GM18873 (cell line): ENCODE data around the gene EFCAB12.
"Not testable (repeated sequence)": the region's sequence is repeated elsewhere in the genome, so short reads cannot be mapped to it uniquely, and the experiment has no call there.

Experiments used
- ATAC-seq: cut with Tn5 transposase; IDR thresholded peaks from one replicate; pipeline ENCODE4 v1.9.1; 2021; ENCODE audit warnings: mild to moderate bottlenecking, moderate library complexity, moderate number of reproducible peaks; ENCODE audit not compliant: unreplicated experiment, low FRiP score

EFCAB12 gene

GRCh38 chr3:129399145-129399894, 29.1 kb downstream of the EFCAB12 start:
- ATAC-seq = peak; percentile 77

DNA sequence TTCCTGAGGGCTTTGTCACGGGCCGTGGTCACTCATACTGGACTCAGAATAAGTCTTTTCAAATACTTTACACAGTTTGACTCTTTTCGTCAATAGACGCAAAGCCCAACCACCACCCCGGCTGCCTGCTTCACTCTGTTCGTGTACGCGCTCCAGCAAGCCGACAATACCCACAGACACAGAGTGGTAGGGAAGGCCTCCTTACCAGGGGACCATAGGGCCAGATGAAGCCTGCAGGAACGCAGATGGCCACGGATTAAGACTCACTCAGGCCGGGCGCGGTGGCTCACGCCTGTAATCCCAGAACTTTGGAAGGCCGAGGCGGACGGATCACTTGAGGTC, 29.7 kb downstream of the EFCAB12 start:
- peak; percentile 11 for ATAC-seq

DNA sequence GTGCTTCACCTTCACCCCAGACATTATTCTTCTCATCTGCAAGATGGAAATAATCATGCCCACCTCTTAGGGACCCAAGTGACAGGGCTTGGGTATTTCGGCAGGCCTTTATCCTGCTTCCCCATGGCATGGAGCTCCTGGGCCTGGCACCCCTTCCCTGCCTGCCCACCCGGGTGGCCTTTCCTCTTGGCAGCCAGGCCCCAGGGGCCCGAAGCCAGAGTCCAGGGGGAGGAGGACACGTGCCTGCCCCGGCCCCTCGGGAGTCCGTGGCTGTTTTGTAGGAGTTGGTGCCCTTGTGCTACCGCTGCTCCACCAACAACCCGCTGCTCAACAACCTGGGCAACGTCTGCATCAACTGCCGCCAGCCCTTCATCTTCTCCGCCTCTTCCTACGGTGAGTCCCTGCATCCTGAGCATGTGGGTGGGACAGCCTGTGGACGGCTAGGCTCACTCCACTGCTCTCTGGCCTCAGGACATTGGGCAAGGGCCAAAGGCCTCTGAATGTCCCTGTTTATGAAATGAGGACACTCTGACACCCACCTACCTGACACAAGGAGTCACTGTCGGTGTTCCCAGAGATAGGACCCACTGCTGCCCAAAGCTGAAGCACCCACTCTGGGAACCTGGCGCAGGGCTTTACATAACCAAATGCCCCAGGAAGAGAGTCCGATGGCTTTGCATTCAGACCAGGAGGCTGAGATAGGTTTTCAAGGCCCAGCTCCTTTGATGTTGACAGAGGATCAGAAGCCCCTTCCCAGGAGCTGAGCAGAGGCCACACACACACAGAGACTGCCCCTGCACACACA, 34.5 kb downstream of the EFCAB12 start:
- not testable (repeated sequence) for ATAC-seq

DNA sequence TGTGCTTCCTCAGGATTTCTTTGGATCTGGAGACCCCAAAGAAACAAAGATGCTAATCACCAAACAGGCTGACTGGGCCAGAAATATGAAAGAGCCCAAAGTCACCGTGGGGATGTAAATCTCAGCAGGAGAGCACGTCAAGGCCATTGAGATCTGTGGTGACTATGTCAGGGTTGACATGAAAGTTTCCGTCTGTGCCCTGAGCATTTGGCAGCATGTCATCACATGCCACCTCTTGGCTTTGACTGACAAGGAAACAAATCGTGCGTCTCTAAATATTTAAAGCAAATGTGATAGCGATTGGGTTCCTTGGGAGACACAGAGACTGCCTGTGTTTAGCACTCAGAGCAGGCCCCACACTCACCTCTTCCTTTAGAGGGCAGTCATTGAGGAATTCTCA, 35.2 kb downstream of the EFCAB12 start:
- ATAC-seq = no peak

- not testable (repeated sequence) for ATAC-seq
These were observed 36.1 kb downstream of the EFCAB12 start for GRCh38 chr3:129392106-129392887.

GRCh38 chr3:129391583-129391982, 36.9 kb downstream of the EFCAB12 start:
- not testable (repeated sequence) for ATAC-seq

- ATAC-seq = no peak
These were observed 38.9 kb downstream of the EFCAB12 start for GRCh38 chr3:129389572-129389937.

GRCh38 chr3:129388791-129389571, 39.5 kb downstream of the EFCAB12 start:
- ATAC-seq = not testable (repeated sequence)

- no peak for ATAC-seq
These were observed 40.9 kb downstream of the EFCAB12 start for GRCh38 chr3:129387487-129387886.

DNA sequence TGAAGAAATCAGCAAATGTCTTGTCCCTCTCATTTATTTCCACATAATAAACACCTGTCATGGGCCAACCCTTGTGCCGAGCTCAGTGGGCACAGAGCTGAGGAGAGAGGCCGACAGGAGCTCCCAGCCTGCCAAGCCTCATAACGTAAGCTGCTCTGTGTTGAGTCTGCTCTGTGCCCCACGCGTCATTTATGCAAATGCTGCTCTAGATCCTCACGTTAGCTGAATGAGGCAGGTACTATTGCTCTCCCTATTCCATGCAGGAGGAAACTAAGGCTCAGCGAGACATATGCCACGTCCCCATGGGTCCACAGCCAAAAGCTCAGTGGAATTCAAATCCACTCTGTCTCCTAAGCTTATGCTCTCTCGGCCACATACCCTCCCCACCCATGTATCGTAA, 41.5 kb downstream of the EFCAB12 start:
- ATAC-seq = no peak

DNA sequence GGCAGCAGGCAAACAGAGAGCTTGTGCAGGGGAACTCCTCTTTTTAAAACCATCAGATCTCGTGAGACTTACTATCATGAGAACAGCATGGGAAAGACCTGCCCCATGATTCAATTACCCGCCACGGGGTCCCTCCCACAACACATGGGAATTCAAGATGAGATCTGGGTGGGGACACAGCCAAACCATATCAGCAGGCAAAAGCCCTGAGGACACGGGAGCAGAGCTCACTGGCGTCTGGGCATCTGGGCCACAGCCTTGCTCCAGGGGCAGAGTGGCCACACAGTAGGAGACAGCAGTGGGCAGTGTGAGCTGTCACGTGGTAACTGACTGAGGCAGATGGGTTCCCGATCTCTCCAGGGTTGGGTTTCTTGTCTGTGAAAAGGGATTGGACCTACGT, 42.9 kb downstream of the EFCAB12 start:
- not testable (repeated sequence) for ATAC-seq

- no peak for ATAC-seq
These were observed 43.7 kb downstream of the EFCAB12 start for GRCh38 chr3:129384594-129385323.

- ATAC-seq = not testable (repeated sequence)
These were observed 44.3 kb downstream of the EFCAB12 start for GRCh38 chr3:129384103-129384502.

- no peak for ATAC-seq
These were observed 45.1 kb downstream of the EFCAB12 start for GRCh38 chr3:129383292-129383860.

GRCh38 chr3:129382366-129382765, 46.1 kb downstream of the EFCAB12 start:
- no peak for ATAC-seq

DNA sequence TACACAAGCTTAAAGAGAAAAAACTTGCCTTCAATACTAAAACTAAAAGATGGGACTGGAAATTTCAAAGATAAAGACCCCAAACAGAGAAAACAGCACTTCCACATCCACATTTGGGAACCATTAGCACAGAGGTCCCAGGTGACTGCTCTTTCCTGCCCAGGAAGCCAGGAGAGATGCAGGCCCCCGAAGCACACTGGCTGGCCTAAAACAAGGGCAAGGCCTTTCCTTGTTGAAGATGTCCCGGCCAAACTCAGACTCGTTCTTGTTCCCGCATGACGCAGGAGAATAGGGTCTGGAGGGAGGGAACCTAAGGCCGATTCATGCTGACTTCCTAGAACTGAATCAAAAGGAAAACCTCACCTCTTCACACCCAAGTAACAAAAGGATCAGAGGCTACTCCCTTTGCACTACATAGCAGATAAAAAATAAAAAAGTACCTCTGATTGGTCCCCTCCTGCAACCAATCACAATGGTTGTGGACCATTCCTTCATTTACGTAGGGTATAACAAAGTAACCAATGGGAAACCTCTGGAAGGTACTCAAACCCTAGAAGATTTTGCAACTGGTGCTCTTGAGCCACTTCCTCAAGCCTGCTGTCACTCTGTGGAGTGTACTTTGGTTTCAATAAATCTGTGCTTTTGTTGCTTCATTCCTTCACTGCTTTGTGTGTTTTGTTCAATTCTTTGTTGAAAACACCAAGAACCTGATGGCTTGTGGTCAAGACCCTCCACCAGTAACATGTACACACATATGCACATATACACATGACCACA, 48.7 kb downstream of the EFCAB12 start:
- ATAC-seq = no peak

GRCh38 chr3:129378949-129379348, 49.5 kb downstream of the EFCAB12 start:
- no peak for ATAC-seq

GRCh38 chr3:129377615-129378014, 50.8 kb downstream of the EFCAB12 start:
- no peak for ATAC-seq

GRCh38 chr3:129375099-129375498, 53.3 kb downstream of the EFCAB12 start:
- no peak for ATAC-seq
